Cardiac muscle cell (in vitro differentiated cells and primary cell): ENCODE data around the gene COL26A1. TPM values are rescaled to one million over a fixed set of nuclear protein-coding genes. Genes with fewer than 3 reads are reported as not detected.

Experiments used
- DNase-seq, 2 donors: peaks; one replicate each; pipeline versions ENCODE4 v3.0.0 to v3.0.0-alpha.2; 2010 to 2017; ENCODE audit warnings: low read depth in 1 of 2, low spot score in 1 of 2
- H3K27ac ChIP-seq: fragments of 200-600 bp; sonication (generic); 2 replicates; pipeline ENCODE4 v1.5.1; 2016
- H3K27me3 ChIP-seq: fragments of 200-600 bp; sonication (generic); 2 replicates; pipeline ENCODE4 v1.6.0; 2016; ENCODE audit warnings: control low read depth
- H3K36me3 ChIP-seq: fragments of 200-600 bp; sonication (generic); 2 replicates; pipeline ENCODE4 v1.5.1; 2016; ENCODE audit warnings: control low read depth
- H3K4me1 ChIP-seq: fragments of 200-600 bp; sonication (generic); 2 replicates; pipeline ENCODE4 v1.8.1; 2017; ENCODE audit warnings: low read depth, mild to moderate bottlenecking, mixed run types
- H3K4me3 ChIP-seq: fragments of 200-600 bp; sonication (generic); 2 replicates; pipeline ENCODE4 v1.5.1; 2016; ENCODE audit warnings: mild to moderate bottlenecking
- H3K9me3 ChIP-seq: fragments of 200-600 bp; sonication (generic); 2 replicates; pipeline ENCODE4 v1.5.1; 2017; ENCODE audit warnings: low read depth, mild to moderate bottlenecking, control low read depth
- CTCF ChIP-seq: IDR thresholded peaks from 2 replicates; pipeline ENCODE4 v1.5.1; 2012; ENCODE audit warnings: low read depth, mild to moderate bottlenecking, low read length
- polyA plus RNA-seq: library from polyadenylated mRNA; unstranded; fragments of >200 nt; fragmentation: Nextera tagmentation; extraction: Ambion mirVana; gene quantifications from 2 replicates; pipeline ENCODE4 v1.2.1, GENCODE V29; 2016
- total RNA-seq: library from RNA; depleted of rRNA; stranded (reverse); fragments of >200 nt; gene quantifications from 2 replicates; pipeline ENCODE4 v1.2.3, GENCODE V29; 2016

The COL26A1 gene
- total and polyA plus RNA-seq, 2 experiments from 2014 or later: 12.5 to 44.8 TPM

- no peaks in the 10 kb centered on the region for H3K4me1 ChIP-seq
- H3K27ac ChIP-seq: no peak overlapping the region
- no peak for DNase-seq
- no peak for TF ChIP-seq CTCF
- H3K4me3 ChIP-seq: no peak overlapping the region
- H3K36me3 ChIP-seq: no peaks in the 10 kb centered on the region
- H3K27me3 ChIP-seq: no peaks in the 10 kb centered on the region
- H3K9me3 ChIP-seq: no peaks in the 10 kb centered on the region
Measured at GRCh38 chr7:101534873-101535272, 172.2 kb downstream of the COL26A1 start.

- peak in 1 of 2 donors; percentile 9 for DNase-seq
- no peak for TF ChIP-seq CTCF
- Histone ChIP-seq H3K9me3 (no peaks in the 10 kb centered on the region), H3K27ac (no peak overlapping the region), H3K36me3 (no peaks in the 10 kb centered on the region), H3K4me1 (no peaks in the 10 kb centered on the region), H3K4me3 (no peak overlapping the region), H3K27me3 (no peaks in the 10 kb centered on the region)
Measured at GRCh38 chr7:101535351-101535751, 172.7 kb downstream of the COL26A1 start.

- no peaks in the 10 kb centered on the region for H3K36me3 ChIP-seq
- H3K27ac ChIP-seq: peak overlapping the region; percentile 52
- H3K4me3 ChIP-seq: no peak overlapping the region
- no peaks in the 10 kb centered on the region for H3K4me1 ChIP-seq
- TF ChIP-seq CTCF: no peak
- no peaks in the 10 kb centered on the region for H3K27me3 ChIP-seq
- H3K9me3 ChIP-seq: no peaks in the 10 kb centered on the region
- DNase-seq: peak; percentile 13 to 46
Measured at GRCh38 chr7:101536232-101536631, 173.6 kb downstream of the COL26A1 start.

GRCh38 chr7:101536668-101537067 is 174.0 kb downstream of the COL26A1 start:
- Histone ChIP-seq H3K4me3 (no peak overlapping the region), H3K4me1 (no peaks in the 10 kb centered on the region), H3K36me3 (no peaks in the 10 kb centered on the region), H3K27ac (peak overlapping the region; percentile 52), H3K9me3 (no peaks in the 10 kb centered on the region), H3K27me3 (no peaks in the 10 kb centered on the region)
- DNase-seq: no peak
- TF ChIP-seq CTCF: no peak

GRCh38 chr7:101537205-101537604 is 174.5 kb downstream of the COL26A1 start:
- DNase-seq: peak in 1 of 2 donors; percentile 15
- Histone ChIP-seq H3K4me3 (no peak overlapping the region), H3K27me3 (no peaks in the 10 kb centered on the region), H3K4me1 (no peaks in the 10 kb centered on the region), H3K27ac (no peak overlapping the region), H3K36me3 (no peaks in the 10 kb centered on the region), H3K9me3 (no peaks in the 10 kb centered on the region)
- no peak for TF ChIP-seq CTCF
